HG03520 (cell line): ENCODE results near the gene EXOG.

ENCODE experiments used
- ATAC-seq: cut with Tn5 transposase; IDR thresholded peaks from one replicate; pipeline ENCODE4 v1.9.1; 2021; ENCODE audit warnings: mild to moderate bottlenecking, moderate library complexity; ENCODE audit not compliant: unreplicated experiment

Gene EXOG

GRCh38 chr3:38472342-38472741 lies 23.8 kb upstream of the EXOG start:
- no peak for ATAC-seq

GRCh38 chr3:38473229-38473628 lies 22.9 kb upstream of the EXOG start:
- no peak for ATAC-seq

DNA sequence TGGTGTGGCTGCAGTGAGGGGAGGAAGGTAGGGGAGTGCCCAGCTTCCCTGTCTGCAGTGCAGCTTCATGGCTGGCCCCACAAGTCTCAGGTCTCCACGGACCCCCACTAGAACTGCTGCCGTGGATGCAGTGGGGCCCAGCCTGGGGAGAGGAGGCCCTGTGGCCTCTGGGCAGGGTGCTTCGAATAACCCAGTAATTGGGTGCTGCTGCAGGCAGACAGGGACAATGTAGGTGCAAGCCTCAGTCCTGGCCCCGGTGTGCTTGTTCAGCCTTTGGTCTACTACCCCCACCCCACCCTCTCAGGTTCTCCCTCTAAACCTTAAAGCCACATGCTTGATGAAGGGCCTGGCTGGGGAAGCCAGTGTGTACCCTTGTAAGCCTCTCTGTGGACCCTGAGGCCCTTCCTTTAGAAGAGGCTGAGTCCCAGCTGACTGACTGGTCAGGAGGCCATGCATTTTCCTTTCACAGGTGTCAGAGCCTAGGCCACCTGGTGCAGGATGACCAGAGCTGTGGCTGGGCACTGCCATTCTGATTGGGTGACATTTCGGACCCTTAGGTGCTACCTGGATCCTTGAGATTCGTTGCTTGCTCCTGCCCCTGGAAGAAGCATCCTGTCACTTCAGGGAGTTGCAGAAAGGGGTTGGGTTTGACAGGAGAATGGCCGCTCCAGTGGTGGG lies 21.1 kb upstream of the EXOG start:
- no peak for ATAC-seq

- ATAC-seq, result no peak
Observed at GRCh38 chr3:38475716-38476115, 20.4 kb upstream of the EXOG start.

DNA sequence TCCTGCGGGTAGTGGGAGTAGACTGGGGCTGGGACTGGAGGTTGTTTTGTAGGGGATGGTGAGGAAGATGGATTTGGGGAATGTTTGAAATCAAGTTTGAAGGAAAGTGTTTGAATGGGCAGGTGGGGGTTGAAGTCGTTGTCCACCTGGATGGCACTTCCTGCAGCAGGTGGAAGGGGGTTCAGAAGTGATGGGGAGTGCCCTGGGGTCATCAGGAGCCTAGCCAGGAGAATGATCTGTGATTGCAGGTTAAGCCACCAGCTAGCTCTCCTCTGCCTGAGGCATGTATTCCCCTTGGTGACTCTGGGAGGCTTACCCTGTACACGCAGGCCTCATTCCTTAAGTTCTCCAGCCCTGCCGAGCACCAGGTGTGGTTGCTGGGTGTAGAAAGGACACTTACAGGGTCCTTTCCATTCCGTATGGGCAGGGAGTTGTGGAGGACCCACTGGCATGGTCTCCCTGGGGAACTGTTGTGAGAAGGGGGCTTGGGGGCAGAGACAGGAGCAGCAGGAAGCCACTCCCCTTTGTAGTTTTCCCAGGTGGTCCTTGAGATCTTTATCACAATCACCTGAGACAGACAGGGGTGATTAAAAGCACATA lies 19.9 kb upstream of the EXOG start:
- no peak for ATAC-seq

DNA sequence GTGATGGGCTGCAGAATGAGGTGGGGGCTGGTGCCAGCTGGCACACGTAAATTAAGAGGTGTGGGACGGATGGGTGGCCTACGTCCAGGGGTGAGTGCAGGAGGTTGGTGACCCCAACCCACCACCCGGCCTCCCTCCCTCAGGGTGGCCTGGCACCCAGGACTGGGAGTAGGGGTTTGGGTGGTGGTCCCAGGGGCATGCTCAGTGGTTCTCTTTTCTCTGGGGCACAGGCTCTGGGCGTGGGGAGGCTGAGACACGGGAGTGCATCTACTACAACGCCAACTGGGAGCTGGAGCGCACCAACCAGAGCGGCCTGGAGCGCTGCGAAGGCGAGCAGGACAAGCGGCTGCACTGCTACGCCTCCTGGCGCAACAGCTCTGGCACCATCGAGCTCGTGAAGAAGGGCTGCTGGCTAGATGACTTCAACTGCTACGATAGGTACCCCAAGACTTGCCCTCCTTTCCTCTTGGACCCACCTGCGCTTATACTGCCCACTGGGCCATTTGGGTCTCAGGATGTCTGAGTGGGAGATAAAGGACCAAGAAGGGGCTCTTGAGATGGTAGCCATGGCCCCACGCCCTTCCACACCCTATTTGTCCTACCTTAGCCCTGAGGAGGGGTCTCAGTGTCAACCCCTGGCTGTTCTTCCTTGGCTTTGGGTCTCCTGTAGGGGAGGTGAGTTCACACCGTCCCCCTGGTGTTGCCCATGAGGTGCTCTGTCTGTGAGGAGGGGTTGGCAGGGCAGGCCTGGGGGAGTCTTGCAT lies 18.9 kb upstream of the EXOG start:
- no peak for ATAC-seq

- ATAC-seq, result no peak
Observed at GRCh38 chr3:38477839-38478450, 18.2 kb upstream of the EXOG start.

GRCh38 chr3:38478901-38479300 lies 17.2 kb upstream of the EXOG start:
- ATAC-seq, result no peak

DNA sequence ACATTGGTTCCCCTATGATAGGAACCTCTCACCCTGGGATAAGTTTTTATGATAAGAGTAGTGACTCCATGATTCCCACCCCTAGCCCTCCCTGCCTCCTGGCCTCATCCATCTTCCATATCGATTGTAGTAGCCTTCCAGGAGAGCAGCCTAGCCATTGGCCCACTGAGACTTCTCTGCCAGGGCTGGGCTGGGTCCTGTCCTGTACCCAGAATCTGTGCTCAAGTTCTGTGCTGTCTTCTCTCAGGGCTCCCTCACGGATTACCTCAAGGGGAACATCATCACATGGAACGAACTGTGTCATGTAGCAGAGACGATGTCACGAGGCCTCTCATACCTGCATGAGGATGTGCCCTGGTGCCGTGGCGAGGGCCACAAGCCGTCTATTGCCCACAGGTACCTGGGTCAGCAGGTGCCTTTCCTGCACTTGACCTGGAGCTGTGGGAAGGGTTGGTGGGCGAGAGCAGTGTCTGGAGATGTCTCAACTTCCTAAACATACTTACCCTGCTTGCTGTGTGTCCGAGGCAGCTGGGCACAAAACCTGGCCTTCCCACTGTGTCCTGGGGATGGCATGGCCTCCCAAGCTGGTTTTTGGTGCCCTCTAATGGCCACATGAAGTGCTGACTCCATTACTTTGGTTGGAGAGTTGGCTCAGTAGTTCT lies 16.6 kb upstream of the EXOG start:
- ATAC-seq, result peak; percentile 62

DNA sequence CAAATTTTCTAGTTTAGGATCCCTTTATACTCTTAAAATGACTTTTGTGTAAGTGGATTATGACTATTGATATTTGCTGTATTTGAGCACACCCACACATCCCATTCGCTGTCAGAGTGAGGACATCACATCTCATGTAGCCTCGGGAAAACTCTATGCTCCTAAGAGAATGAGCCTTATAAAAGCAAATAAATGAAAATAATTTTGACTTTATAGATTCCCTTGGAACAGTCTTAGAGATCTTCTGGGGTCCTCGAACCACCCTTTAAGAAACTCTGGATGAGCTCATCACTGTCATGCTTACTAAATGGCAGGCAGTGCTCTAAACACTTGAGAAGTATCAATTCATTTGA lies 16.1 kb upstream of the EXOG start:
- ATAC-seq, result no peak

- no peak for ATAC-seq
Observed at GRCh38 chr3:38480930-38481329, 15.2 kb upstream of the EXOG start.

GRCh38 chr3:38482951-38483350 lies 13.2 kb upstream of the EXOG start:
- no peak for ATAC-seq

GRCh38 chr3:38487323-38487722 lies 8.8 kb upstream of the EXOG start:
- peak; percentile 87 for ATAC-seq

GRCh38 chr3:38488949-38489348 lies 7.2 kb upstream of the EXOG start:
- no peak for ATAC-seq

GRCh38 chr3:38489766-38490165 lies 6.4 kb upstream of the EXOG start:
- ATAC-seq, result no peak

DNA sequence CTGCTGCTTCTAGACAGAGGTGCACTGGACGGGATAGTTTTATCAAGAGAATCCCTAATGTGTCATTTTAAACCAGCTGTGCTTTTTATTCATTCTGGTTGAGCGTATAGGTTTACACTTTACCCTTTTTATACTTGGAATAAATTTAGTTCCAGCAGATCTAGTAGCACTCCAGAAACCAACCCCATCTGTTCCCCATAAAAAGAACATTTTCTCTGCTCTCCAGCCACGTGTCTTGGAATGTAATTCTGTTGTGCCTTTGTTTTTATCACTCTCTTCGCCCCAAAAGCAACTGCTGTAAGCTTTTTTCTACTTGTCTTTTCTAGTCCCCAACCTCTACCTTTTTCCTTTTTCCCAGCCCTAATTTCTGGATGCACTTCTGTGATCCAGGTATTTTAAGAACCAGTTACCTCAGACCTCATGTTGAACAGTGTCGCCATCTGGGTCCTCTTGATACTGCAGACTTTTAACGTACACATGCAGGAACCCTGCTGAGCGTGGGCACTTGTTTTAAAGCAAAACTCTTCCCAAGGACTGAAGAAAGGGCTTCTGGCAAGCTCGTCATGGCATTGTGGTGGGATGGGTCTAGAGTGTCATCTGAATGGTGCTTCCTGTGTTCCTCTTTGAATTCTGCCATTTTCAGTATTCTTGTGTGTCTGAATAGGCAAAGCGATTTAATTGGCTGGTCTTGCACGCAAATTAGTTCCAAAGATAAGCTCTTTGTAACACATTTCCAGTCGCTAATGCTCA lies 5.7 kb upstream of the EXOG start:
- no peak for ATAC-seq

DNA sequence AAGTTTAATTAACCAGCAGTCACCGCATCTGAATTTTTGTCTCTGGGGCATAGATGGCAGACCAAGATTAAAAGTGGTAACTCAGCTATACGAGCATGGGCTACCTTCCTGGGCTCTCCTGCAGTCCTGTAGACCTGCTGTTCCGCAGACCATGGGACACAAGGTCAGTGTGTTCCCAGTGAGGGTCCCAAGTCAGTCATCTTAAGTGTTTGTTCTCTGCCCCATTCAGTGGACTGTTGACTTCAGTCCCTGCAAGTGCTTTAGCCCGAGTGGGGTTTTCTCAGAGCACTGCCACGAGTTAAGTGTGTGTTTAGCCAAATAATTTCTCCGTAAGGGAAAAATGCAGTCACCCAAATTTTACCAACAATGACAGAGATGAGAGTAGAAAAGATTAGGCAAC lies 4.9 kb upstream of the EXOG start:
- ATAC-seq, result no peak

GRCh38 chr3:38493031-38493430 lies 3.1 kb upstream of the EXOG start:
- ATAC-seq, result no peak

GRCh38 chr3:38497031-38497430 lies 891 bp downstream of the EXOG start:
- ATAC-seq, result no peak

GRCh38 chr3:38500688-38501417 lies 4.7 kb downstream of the EXOG start:
- ATAC-seq, result no peak
